Activated CD4-positive, alpha-beta T cell treated with anti-CD3 and anti-CD28 coated beads, Interleukin-2, Interleukin-4, amounts not matched to agents 100 ng/mL and 50 ng/mL, durations not matched to agents 16 hours and 8 hours (primary cell): ENCODE data around the gene XKRX.

Source experiments
- DNase-seq: peaks from one replicate; pipeline ENCODE4 v3.0.0-alpha.2; 2020; ENCODE audit warnings: low spot score

XKRX gene

GRCh38 chrX:100895365-100896075 is 33.2 kb downstream of the XKRX start:
- DNase-seq, result peak; percentile 40

GRCh38 chrX:100883654-100884053 is 45.1 kb downstream of the XKRX start:
- DNase-seq, result no peak

GRCh38 chrX:100880368-100880767 is 48.3 kb downstream of the XKRX start:
- no peak for DNase-seq

GRCh38 chrX:100874325-100874724 is 54.4 kb downstream of the XKRX start, which contains the start of gene NOX1:
TSS of gene NOX1 (minus strand) at chrX:100874359. CDS start at chrX:100874139, 220 bp downstream.
- no peak for DNase-seq

- no peak for DNase-seq
Observed at GRCh38 chrX:100871594-100872560, 56.8 kb downstream of the XKRX start.

- DNase-seq, result no peak
Observed at GRCh38 chrX:100870527-100870926, 58.2 kb downstream of the XKRX start.

- DNase-seq, result no peak
Observed at GRCh38 chrX:100868273-100868672, 60.4 kb downstream of the XKRX start.

- no peak for DNase-seq
Observed at GRCh38 chrX:100864657-100865391, 63.9 kb downstream of the XKRX start.
